ENCODE measurements around the gene GTF2A1L. TPM values are rescaled to one million over a fixed set of nuclear protein-coding genes. Genes with fewer than 3 reads are reported as not detected.
A peak's percentile ranks its signal among the peaks of the same experiment; 100 is the strongest.

Gene GTF2A1L
- 0.11 TPM in 1 of 2 replicates, not detected in the other for total RNA-seq (2014; rRNA removed; shearing (Covaris generic))

DNA sequence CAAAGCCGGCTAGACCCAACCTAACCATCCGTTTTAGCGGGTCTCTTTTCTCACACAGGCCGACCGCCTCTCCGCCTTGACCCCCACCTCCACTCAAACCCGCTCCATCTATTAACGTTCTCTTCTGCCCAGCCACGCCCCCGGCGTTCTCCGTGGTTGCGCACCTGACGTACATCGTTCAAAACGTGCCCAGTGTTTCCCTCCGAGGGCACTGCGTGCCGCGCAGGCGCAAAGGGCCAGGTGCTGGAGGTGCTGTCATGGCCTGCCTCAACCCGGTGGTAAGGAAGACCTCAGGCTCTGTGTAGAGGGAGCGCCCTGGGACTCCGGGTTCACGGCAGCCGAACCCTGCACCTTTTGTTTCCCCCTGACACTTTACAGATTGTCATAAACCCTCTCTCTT is at the start of gene GTF2A1L:
TSS of gene GTF2A1L (plus strand) at position 239 of the 400 bp plus-strand sequence. CDS start at position 258, 19 bp downstream.
- DNase-seq (ENCODE audit: low read depth in 1 of 2, low spot score in 2 of 2) = no peak
- no peaks in the 10 kb centered on the region for H3K27me3 ChIP-seq (replicated peaks)

DNA sequence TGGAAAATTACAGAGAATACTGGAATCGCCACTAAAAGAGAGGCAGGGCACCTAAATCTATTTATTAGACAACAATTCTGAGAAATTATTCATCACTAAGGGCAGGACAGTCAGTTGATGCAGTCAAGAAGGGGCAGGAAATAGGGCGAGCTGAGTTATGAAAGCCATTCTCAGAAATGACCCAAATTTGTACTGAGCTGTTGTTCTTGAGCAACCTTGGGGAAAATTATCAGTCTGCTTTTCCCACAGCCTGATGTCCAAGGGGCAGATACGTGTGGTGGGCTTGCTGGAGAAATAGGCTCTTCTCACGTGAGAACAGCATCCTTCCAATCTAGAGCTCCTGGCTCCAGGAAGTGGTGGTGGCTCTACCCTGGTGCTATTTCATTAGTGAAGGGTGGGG is 49.1 kb upstream of the GTF2A1L start:
- Histone ChIP-seq H3K36me3 (peaks cover 3% of the 10 kb centered on the region; the same call in 1 of the 2 replicates), H3K9me3 (replicated peaks) (no peaks in the 10 kb centered on the region), H3K27me3 (replicated peaks) (no peaks in the 10 kb centered on the region), H3K27ac (no peak overlapping the region), H3K4me1 (replicated peaks) (no peaks in the 10 kb centered on the region), H3K4me3 (no peak overlapping the region)
- DNase-seq (ENCODE audit: low read depth in 1 of 2, low spot score in 2 of 2) = no peak

More for the DNA sequence above, at the start of gene GTF2A1L:
- H3K9me3 ChIP-seq (replicated peaks) = no peaks in the 10 kb centered on the region
- no peaks in the 10 kb centered on the region for H3K36me3 ChIP-seq
- H3K4me1 ChIP-seq (replicated peaks) = no peaks in the 10 kb centered on the region
- no peak within 1 kb of the TSS for H3K4me3 ChIP-seq
- no peak within 1 kb of the TSS for H3K27ac ChIP-seq

GRCh38 chr2:48569433-48569832 is 48.2 kb upstream of the GTF2A1L start:
- H3K4me3 ChIP-seq = no peak overlapping the region
- H3K4me1 ChIP-seq (replicated peaks) = no peaks in the 10 kb centered on the region
- no peak overlapping the region for H3K27ac ChIP-seq
- DNase-seq (ENCODE audit: low read depth in 1 of 2, low spot score in 2 of 2) = no peak
- H3K9me3 ChIP-seq (replicated peaks) = no peaks in the 10 kb centered on the region
- H3K36me3 ChIP-seq = peaks cover 3% of the 10 kb centered on the region; the same call in 1 of the 2 replicates
- no peaks in the 10 kb centered on the region for H3K27me3 ChIP-seq (replicated peaks)

GRCh38 chr2:48572816-48573215 is 44.8 kb upstream of the GTF2A1L start:
- H3K27me3 ChIP-seq (replicated peaks) = no peaks in the 10 kb centered on the region
- no peaks in the 10 kb centered on the region for H3K9me3 ChIP-seq (replicated peaks)
- H3K4me3 ChIP-seq = no peak overlapping the region
- no peaks in the 10 kb centered on the region for H3K4me1 ChIP-seq (replicated peaks)
- peak in 1 of 2 experiments; percentile 13 for DNase-seq (ENCODE audit: low read depth in 1 of 2, low spot score in 2 of 2)
- no peak overlapping the region for H3K27ac ChIP-seq
- no peaks in the 10 kb centered on the region for H3K36me3 ChIP-seq

DNA sequence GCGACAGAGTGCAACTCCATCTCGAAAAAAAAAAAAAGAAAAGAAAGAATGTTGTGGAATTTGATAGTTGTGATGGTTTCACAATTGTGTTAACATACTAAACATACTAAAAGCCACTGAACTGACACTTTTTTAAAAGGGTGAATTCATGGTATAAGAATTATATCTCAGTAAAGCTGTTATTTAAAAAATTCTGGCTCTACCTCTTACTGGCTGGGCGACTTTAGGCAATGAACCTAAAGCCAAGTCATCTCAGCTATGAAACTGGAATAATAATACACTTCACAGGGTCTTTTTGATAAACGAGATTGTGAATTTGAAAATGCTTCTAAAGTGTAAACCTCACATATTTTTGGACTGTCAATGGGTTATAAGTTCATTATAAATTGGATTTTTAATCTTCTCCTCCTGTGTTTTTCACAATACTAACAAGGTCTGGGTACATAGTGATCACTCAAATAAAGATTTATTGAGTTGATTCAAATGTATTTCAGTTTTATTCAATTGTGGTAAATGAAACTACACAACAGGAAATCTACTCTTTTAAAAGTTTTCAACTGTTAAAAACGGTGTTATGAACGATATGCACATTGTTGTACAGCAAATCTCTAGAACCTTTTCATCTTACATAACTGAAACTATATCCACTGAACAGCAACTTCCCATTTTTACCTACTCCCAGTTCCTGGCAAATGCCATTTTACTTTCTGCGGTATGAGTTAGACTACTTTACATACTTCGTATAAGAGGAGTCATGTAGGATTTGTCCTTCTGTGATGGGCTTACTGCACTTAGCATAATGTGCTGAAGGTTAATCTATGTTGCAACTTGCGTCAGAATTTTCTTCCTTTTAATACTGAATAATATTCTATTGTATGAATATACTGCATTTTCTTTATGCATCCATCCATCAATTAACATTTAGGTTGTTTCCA is 43.0 kb upstream of the GTF2A1L start:
- no peaks in the 10 kb centered on the region for H3K36me3 ChIP-seq
- H3K4me1 ChIP-seq (replicated peaks) = no peaks in the 10 kb centered on the region
- no peak overlapping the region for H3K27ac ChIP-seq
- no peak overlapping the region for H3K4me3 ChIP-seq
- no peaks in the 10 kb centered on the region for H3K27me3 ChIP-seq (replicated peaks)
- no peak for DNase-seq (ENCODE audit: low read depth in 1 of 2, low spot score in 2 of 2)
- no peaks in the 10 kb centered on the region for H3K9me3 ChIP-seq (replicated peaks)

GRCh38 chr2:48578313-48578712 is 39.3 kb upstream of the GTF2A1L start:
- Histone ChIP-seq H3K27me3 (replicated peaks) (no peaks in the 10 kb centered on the region), H3K27ac (no peak overlapping the region), H3K4me1 (replicated peaks) (no peaks in the 10 kb centered on the region), H3K9me3 (replicated peaks) (no peaks in the 10 kb centered on the region), H3K36me3 (peaks cover 10% of the 10 kb centered on the region), H3K4me3 (no peak overlapping the region)
- DNase-seq (ENCODE audit: low read depth in 1 of 2, low spot score in 2 of 2) = no peak

DNA sequence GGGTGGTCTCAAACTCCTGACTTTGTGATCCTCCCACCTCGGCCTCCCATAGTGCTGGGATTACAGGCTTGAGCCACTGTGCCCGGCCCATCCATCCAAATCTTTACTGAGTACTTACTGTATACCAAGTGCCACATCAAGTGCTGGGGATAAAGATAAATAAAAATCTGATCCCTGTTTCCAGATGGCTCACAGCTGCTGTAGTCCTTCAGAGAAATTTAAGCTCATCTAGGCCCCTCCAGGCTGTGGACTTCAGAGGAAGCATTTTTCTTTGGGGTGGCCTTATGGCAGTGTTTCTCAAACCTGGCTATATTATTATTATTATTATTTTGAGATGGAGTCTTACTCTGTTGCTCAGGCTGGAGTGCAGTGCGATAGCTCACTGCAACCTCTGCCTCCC is 33.7 kb upstream of the GTF2A1L start:
- Histone ChIP-seq H3K9me3 (replicated peaks) (no peaks in the 10 kb centered on the region), H3K4me3 (no peak overlapping the region), H3K27me3 (replicated peaks) (no peaks in the 10 kb centered on the region), H3K36me3 (peaks cover 10% of the 10 kb centered on the region), H3K27ac (no peak overlapping the region), H3K4me1 (replicated peaks) (no peaks in the 10 kb centered on the region)
- DNase-seq (ENCODE audit: low read depth in 1 of 2, low spot score in 2 of 2) = no peak

DNA sequence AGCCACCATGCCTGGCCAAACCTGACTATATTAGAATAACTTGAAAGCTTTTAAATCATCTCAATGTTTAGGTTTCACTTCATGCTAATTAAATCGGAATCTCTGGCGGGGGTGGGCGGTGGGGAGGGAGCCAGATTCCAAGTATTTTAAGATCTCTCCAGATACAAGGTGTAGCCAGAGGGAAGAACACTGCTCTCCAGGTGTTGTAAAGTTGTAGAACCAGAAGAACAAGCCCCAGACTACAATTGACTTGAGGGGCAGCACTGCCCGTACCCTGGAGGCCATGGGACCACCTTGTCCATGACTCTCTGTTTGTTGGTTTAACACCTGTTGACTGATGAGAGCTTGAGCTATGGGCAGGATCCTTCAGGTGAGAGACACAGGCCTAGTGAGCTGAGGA is 33.1 kb upstream of the GTF2A1L start:
- H3K4me3 ChIP-seq = no peak overlapping the region
- H3K36me3 ChIP-seq = peaks cover 10% of the 10 kb centered on the region
- H3K27me3 ChIP-seq (replicated peaks) = no peaks in the 10 kb centered on the region
- DNase-seq (ENCODE audit: low read depth in 1 of 2, low spot score in 2 of 2) = no peak
- no peaks in the 10 kb centered on the region for H3K9me3 ChIP-seq (replicated peaks)
- no peak overlapping the region for H3K27ac ChIP-seq
- no peaks in the 10 kb centered on the region for H3K4me1 ChIP-seq (replicated peaks)

DNA sequence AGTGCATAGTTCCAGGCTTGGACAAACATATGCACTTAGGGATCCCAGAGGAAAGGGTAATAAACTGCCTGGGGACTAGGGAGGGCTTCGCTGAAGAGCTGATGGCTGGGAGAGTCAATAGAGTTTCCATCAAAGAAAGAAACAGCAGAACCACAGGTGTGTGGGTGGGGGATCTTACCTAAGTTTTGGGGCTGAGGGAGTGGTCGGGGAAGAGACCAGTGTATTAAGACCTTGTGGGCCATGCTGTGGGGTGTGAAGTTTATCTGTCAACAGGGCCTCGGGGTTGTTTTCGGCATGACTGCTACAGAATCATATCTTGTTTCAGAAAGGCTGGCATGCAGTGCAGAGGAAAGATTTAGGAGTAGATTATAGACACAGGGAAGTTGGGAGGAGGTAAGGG is 31.2 kb upstream of the GTF2A1L start:
- no peaks in the 10 kb centered on the region for H3K4me1 ChIP-seq (replicated peaks)
- DNase-seq (ENCODE audit: low read depth in 1 of 2, low spot score in 2 of 2) = no peak
- no peak overlapping the region for H3K4me3 ChIP-seq
- no peaks in the 10 kb centered on the region for H3K9me3 ChIP-seq (replicated peaks)
- H3K36me3 ChIP-seq = peaks cover 2% of the 10 kb centered on the region
- no peaks in the 10 kb centered on the region for H3K27me3 ChIP-seq (replicated peaks)
- H3K27ac ChIP-seq = no peak overlapping the region

DNA sequence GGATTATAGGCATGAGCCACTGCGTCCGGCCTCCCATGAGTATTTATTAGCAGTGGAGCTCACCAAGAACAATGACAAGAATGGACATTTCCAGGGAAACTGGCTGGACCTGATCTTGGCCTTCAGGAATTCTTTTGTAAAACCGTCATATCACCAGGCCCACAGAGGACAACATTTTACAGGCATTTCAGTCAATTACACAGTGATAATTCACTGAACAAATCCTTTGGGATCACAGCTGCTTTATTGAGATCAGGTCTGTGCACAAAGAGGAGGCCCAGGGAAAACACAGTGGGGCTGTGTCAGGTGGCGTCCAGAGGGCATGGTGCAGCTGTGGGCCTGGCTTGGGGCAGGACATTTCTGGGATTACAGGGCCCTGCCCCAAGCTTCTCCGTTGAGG is 30.1 kb upstream of the GTF2A1L start:
- Histone ChIP-seq H3K27ac (no peak overlapping the region), H3K36me3 (no peaks in the 10 kb centered on the region), H3K9me3 (replicated peaks) (no peaks in the 10 kb centered on the region), H3K4me3 (no peak overlapping the region), H3K27me3 (replicated peaks) (no peaks in the 10 kb centered on the region), H3K4me1 (replicated peaks) (no peaks in the 10 kb centered on the region)
- DNase-seq (ENCODE audit: low read depth in 1 of 2, low spot score in 2 of 2) = no peak

DNA sequence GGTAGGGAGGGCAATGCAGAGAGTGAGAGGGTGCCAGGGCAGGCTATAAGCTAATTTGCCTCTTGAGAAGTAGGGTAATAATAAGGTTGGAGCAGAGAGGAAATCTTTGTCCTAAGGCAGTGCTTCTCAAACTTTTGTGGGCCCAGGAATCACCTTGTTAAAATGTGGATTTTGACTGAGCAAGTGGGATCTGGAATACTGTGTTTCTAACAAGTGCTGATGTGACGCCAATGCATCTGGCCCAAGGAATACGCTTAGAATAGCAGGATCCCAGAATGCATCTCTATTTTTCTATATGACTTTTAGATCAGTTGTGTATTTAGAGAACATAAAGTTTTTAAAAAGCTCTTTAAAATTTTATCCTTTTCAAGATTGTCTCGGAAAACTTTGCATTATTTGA is 29.7 kb upstream of the GTF2A1L start:
- no peak overlapping the region for H3K27ac ChIP-seq
- no peaks in the 10 kb centered on the region for H3K36me3 ChIP-seq
- H3K9me3 ChIP-seq (replicated peaks) = no peaks in the 10 kb centered on the region
- H3K4me3 ChIP-seq = no peak overlapping the region
- H3K4me1 ChIP-seq (replicated peaks) = no peaks in the 10 kb centered on the region
- no peaks in the 10 kb centered on the region for H3K27me3 ChIP-seq (replicated peaks)
- no peak for DNase-seq (ENCODE audit: low read depth in 1 of 2, low spot score in 2 of 2)

DNA sequence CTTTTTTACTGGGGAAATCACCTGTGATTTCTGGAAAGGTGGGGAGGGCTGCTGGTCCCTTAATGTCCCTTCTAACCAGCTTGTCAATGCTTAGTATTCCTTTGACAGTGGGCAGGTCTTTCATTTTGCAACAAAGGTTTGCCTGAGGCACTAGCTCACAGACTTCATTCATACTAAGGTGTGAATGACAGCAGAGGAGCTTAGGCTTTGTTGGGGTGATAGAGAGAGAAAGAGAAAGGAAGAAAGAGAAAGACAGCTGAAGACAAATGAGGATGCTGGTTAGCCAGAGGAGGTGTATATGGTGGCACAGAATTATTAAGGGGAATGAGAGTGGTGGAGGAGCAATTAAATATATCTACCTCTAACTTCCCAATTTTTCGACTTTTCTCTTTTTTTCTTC is 28.9 kb upstream of the GTF2A1L start:
- Histone ChIP-seq H3K4me3 (no peak overlapping the region), H3K36me3 (no peaks in the 10 kb centered on the region), H3K27me3 (replicated peaks) (no peaks in the 10 kb centered on the region), H3K9me3 (replicated peaks) (no peaks in the 10 kb centered on the region), H3K4me1 (replicated peaks) (no peaks in the 10 kb centered on the region), H3K27ac (no peak overlapping the region)
- DNase-seq (ENCODE audit: low read depth in 1 of 2, low spot score in 2 of 2) = no peak

DNA sequence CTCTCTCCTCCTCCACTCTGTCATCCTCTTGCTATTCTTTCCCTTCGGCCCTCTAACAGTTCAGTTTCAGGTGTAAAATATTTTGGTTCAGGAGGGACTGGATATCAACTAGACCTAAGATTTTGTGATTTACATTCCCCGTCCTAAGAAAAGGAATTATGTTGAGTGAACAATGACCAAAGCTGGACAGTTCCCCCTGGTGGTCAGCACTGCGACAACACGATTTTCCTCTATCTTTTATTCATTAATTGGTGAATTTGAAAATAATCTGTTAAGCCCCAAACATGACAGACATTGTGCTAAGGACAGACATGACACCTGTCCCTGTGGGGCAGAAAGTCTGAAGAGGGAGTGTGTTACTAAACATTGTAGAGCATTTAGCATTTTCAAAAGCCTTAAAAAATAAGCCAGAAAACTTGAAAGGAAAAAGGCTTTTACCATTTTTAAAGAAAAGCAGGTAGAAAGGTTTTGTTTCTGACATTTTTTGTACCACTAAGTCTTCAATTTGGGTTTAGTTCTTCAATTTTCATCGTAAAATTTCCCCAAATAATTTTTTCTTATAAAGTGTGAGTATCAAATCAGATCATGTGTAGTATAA is 28.4 kb upstream of the GTF2A1L start:
- Histone ChIP-seq H3K9me3 (replicated peaks) (no peaks in the 10 kb centered on the region), H3K4me1 (replicated peaks) (no peaks in the 10 kb centered on the region), H3K27ac (no peak overlapping the region), H3K4me3 (no peak overlapping the region), H3K27me3 (replicated peaks) (no peaks in the 10 kb centered on the region), H3K36me3 (no peaks in the 10 kb centered on the region)
- DNase-seq (ENCODE audit: low read depth in 1 of 2, low spot score in 2 of 2) = peak in 1 of 2 experiments; percentile 47

GRCh38 chr2:48590017-48590416 is 27.6 kb upstream of the GTF2A1L start:
- no peak overlapping the region for H3K4me3 ChIP-seq
- H3K4me1 ChIP-seq (replicated peaks) = no peaks in the 10 kb centered on the region
- no peak overlapping the region for H3K27ac ChIP-seq
- no peaks in the 10 kb centered on the region; the same call in 1 of the 2 replicates for H3K36me3 ChIP-seq
- DNase-seq (ENCODE audit: low read depth in 1 of 2, low spot score in 2 of 2) = no peak
- no peaks in the 10 kb centered on the region for H3K27me3 ChIP-seq (replicated peaks)
- no peaks in the 10 kb centered on the region for H3K9me3 ChIP-seq (replicated peaks)
